Muscle layer of colon (tissue), 2 donors: ENCODE results near the gene SRSF1.
"Not testable (repeated sequence)": the region's sequence is repeated elsewhere in the genome, so short reads cannot be mapped to it uniquely, and the experiment has no call there.

Source experiments
- H3K27ac ChIP-seq: one replicate; pipeline ENCODE4 v1.7.0; 2013; ENCODE audit warnings: low read depth, mild to moderate bottlenecking, low read length, moderate library complexity
- H3K27me3 ChIP-seq, 2 donors: one replicate each; pipeline ENCODE4 v1.7.0; 2013; ENCODE audit warnings: low read length in 2 of 2, mild to moderate bottlenecking in 2 of 2; ENCODE audit not compliant: insufficient read depth in 2 of 2, control insufficient read depth in 1 of 2
- H3K36me3 ChIP-seq: one replicate; pipeline ENCODE4 v1.7.0; 2013; ENCODE audit warnings: mild to moderate bottlenecking, low read length; ENCODE audit not compliant: insufficient read depth
- H3K4me1 ChIP-seq: one replicate; pipeline ENCODE4 v1.7.0; 2013; ENCODE audit warnings: mild to moderate bottlenecking, low read length; ENCODE audit not compliant: insufficient read depth
- H3K4me3 ChIP-seq, 2 donors: one replicate each; pipeline ENCODE4 v1.7.0; 2013; ENCODE audit warnings: low read length in 2 of 2, low read depth in 1 of 2, mild to moderate bottlenecking in 1 of 2, moderate library complexity in 1 of 2
- H3K9ac ChIP-seq: one replicate; pipeline ENCODE4 v1.7.0; 2013; ENCODE audit warnings: low read length
- H3K9me3 ChIP-seq: one replicate; pipeline ENCODE4 v1.7.0; 2013; ENCODE audit warnings: mild to moderate bottlenecking, low read length
- donor health status: abdominal sarcoma.
- donor health status: Adenocarcinoma of cecum.

SRSF1 gene

DNA sequence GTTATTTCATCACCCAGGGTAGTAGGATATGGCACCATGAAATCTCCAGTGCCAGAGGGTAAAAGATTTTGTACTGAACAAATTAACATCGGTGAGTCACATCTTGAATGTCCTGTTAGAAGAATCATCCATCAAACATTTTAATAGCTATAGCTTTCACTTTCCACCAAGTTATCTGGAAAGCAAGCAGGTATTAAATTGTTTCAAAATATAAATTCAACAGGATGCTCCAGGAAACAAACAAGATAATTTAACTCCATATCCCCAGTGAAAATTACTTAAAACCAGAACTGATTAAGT lies 21.4 kb downstream of the SRSF1 start:
- no peaks in the 10 kb centered on the region for H3K27me3 ChIP-seq
- no peaks in the 10 kb centered on the region for H3K9me3 ChIP-seq
- peak overlapping the region in 1 of 2 donors; percentile 33 for H3K4me3 ChIP-seq
- H3K27ac ChIP-seq, result peak overlapping the region; percentile 75
- peaks cover 62% of the 10 kb centered on the region for H3K4me1 ChIP-seq
- peaks cover 4% of the 10 kb centered on the region for H3K36me3 ChIP-seq
- H3K9ac ChIP-seq, result peak overlapping the region; percentile 0

DNA sequence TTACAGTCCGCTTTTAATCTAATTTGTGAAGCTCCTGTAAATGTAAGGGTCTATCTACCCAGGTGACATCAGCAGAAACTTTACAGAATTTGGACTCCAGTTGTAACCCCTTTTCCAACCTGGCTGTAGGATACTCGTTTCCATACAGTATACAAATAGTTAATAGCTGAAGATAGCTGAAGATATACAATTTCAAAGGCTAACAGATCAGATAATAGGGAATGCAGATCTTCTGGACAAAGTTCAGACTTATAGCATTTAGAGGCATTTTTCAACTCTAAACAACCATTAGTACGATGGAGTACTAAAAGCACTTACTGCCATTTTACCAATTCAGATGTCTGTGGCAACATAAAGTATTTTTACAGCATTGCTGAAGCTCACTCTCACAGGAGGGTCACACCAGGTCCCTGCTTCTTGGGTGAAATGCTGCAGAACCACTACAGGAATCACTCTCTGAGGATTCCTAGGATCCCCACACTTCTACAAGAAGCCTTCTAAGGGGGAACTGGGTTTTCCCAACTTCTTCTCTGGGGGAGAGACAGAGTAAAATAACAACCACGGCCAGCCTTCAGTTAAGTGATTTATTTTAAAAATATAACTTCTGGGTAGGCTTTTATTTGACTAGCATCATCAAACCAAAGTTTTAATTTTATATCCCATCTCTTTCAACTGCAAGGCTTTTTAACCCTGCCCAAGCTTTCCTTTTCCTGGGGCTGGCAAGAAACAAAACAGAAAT lies 21.9 kb downstream of the SRSF1 start:
- Histone ChIP-seq H3K27me3 (no peaks in the 10 kb centered on the region), H3K27ac (peak overlapping the region; percentile 75), H3K4me3 (peak overlapping the region in 1 of 2 donors; percentile 33), H3K4me1 (peaks cover 67% of the 10 kb centered on the region), H3K36me3 (peaks cover 9% of the 10 kb centered on the region), H3K9me3 (no peaks in the 10 kb centered on the region), H3K9ac (peak overlapping the region; percentile 0)

DNA sequence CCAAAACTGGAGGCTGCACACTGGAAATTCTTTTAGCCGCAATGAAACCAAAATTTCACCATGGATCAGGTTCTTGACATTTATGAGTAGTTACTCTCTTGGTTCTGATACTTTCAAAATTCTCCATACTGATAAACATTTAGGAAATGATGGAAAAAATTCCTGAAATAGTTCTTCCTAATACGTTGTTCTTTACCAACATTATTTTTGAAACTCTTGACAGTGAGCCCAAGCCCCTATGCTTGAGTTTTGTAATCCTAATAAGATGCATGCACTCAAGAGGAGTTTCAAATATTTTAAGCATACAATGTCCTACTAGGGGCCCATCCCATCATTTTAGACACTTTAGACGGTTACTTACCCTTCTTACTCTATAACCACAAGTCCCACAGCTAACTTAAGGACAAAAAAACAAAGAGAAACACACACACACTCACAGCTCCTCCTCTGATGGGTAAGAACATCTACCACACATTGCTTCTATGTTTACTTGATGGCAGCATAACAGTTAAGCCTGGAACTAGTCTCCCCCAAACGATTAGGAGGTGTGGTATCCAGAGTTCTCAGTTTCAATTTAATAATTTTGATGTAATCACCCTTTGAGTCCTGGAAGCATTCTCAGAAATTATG lies 22.7 kb downstream of the SRSF1 start:
- no peaks in the 10 kb centered on the region for H3K9me3 ChIP-seq
- peak overlapping the region; percentile 0 for H3K9ac ChIP-seq
- peaks cover 70% of the 10 kb centered on the region for H3K4me1 ChIP-seq
- H3K27ac ChIP-seq, result peak overlapping the region; percentile 75
- no peaks in the 10 kb centered on the region for H3K27me3 ChIP-seq
- peak overlapping the region in 1 of 2 donors; percentile 33 for H3K4me3 ChIP-seq
- H3K36me3 ChIP-seq, result peaks cover 14% of the 10 kb centered on the region

DNA sequence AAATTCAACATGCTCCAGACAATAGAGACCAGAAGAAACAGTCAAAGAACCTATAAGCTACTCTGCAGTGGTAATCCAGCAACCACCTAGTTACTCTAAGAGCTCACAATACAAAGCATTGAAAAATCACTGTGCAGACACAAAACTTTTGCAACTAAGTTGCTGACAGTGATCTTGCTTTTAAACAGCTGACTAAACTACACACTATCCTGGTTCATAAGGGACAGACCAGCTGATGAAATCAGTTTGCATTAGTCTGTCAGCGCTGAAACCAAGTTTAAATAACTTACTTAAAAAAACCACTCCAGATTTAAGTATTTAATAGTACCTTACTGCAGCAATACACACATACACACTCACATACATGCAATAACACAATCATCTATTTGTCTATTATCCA lies 23.6 kb downstream of the SRSF1 start:
- no peak overlapping the region for H3K4me3 ChIP-seq
- H3K9ac ChIP-seq, result no peak overlapping the region
- H3K27ac ChIP-seq, result peak overlapping the region; percentile 75
- no peaks in the 10 kb centered on the region for H3K9me3 ChIP-seq
- peaks cover 68% of the 10 kb centered on the region for H3K4me1 ChIP-seq
- no peaks in the 10 kb centered on the region for H3K27me3 ChIP-seq
- peaks cover 23% of the 10 kb centered on the region for H3K36me3 ChIP-seq

DNA sequence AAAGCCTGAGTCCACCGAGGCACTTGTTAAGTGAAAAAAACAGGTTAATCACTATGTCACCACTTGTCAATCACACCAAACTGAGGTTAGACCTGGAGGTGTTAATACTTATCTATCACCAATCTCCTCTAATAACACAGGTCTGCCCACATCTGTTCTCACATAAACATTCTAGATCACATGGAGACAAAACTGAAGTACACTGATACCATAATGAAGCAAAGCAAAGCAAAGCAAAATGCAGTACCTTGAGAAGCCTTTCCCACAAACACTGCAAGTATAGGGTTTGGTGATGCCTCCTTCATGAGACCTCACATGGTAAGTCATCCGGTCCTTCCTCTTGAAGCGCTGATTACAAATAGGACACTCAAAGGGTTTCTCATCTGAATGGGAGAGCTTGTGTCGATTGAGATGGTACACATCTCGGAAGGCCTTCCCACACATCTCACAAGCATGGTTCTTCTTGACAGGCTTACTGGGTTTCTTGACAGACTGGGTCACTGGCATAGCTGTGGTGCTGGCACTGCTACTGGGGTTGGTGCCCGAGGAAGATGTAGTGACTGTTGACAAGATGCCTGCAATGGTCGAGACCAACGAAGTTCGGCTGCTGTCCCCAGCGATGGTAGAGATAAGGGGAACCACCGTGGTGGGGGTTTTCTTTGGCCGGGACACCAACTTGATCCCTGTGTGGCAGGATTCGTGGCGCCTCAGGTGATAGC lies 24.4 kb downstream of the SRSF1 start:
- H3K9me3 ChIP-seq, result no peaks in the 10 kb centered on the region
- no peaks in the 10 kb centered on the region for H3K27me3 ChIP-seq
- H3K4me3 ChIP-seq, result no peak overlapping the region
- H3K27ac ChIP-seq, result peak overlapping the region; percentile 59
- peaks cover 69% of the 10 kb centered on the region for H3K4me1 ChIP-seq
- H3K9ac ChIP-seq, result no peak overlapping the region
- peaks cover 31% of the 10 kb centered on the region for H3K36me3 ChIP-seq

DNA sequence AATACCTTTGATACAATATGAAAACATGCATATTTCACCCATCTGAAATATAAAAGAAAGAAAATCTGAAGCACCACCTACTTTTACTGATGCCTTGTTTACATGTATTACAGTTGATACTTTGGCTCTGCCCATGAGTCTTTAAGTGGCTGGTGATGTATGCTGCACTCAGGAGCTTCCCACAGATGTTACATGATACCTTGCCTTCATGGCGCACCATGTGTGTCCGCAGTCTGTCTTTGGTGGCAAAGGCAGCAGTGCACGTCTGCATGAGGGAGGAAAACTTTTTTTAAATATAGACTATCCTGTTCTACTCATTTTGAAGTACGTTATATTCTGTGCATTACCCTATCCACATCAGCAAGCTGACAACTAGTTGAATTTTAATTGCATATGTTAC lies 26.5 kb downstream of the SRSF1 start:
- H3K4me1 ChIP-seq, result peaks cover 67% of the 10 kb centered on the region

DNA sequence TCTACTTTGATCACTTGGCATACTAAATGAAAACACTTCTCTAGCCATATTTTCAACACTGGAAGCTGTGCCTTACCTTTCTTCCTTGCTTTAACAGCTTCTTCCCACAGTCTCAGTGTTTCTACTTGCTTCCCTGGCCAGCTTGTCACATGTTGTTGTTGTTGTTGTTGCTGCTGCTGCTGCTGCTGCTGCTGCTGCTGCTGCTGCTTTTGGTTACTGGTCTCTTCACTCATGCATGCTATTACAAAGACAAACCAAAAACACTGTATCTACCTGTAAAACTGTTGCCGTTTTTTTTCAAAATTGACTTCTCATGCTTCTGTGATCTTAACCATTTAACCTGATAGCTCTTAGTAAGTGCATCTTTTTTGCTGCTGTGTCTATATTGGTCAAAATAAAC lies 28.0 kb downstream of the SRSF1 start:
- H3K27ac ChIP-seq, result no peak overlapping the region
- peaks cover 66% of the 10 kb centered on the region for H3K4me1 ChIP-seq
- peaks cover 66% of the 10 kb centered on the region for H3K36me3 ChIP-seq
- H3K9ac ChIP-seq, result no peak overlapping the region
- no peaks in the 10 kb centered on the region for H3K27me3 ChIP-seq
- H3K4me3 ChIP-seq, result no peak overlapping the region
- no peaks in the 10 kb centered on the region for H3K9me3 ChIP-seq

More for the DNA sequence above, 26.5 kb downstream of the SRSF1 start:
- no peak overlapping the region for H3K4me3 ChIP-seq
- no peaks in the 10 kb centered on the region for H3K9me3 ChIP-seq
- H3K27me3 ChIP-seq, result no peaks in the 10 kb centered on the region
- H3K9ac ChIP-seq, result no peak overlapping the region
- no peak overlapping the region for H3K27ac ChIP-seq
- peaks cover 51% of the 10 kb centered on the region for H3K36me3 ChIP-seq

DNA sequence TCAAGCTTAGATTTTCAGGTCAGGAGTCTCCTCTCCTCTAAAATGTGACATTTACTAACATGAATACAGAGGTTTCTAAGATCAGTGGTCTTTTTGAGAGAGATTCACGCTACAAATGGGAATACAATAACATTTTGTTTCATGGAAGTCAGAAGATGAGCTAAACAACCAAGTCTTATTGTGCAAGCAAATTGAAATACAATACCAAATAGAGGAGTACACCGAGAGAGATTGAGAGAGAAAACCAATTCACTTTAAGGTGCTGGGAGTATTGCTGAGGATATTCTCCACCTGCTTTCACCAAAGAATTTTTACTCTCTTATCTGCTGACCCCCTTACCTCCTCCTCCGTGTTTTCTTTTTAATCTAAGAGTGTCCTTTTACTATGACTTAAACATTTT lies 30.5 kb downstream of the SRSF1 start:
- Histone ChIP-seq H3K27ac (no peak overlapping the region), H3K4me3 (no peak overlapping the region), H3K9ac (no peak overlapping the region), H3K4me1 (peaks cover 41% of the 10 kb centered on the region), H3K36me3 (peaks cover 80% of the 10 kb centered on the region), H3K9me3 (no peaks in the 10 kb centered on the region), H3K27me3 (no peaks in the 10 kb centered on the region)

DNA sequence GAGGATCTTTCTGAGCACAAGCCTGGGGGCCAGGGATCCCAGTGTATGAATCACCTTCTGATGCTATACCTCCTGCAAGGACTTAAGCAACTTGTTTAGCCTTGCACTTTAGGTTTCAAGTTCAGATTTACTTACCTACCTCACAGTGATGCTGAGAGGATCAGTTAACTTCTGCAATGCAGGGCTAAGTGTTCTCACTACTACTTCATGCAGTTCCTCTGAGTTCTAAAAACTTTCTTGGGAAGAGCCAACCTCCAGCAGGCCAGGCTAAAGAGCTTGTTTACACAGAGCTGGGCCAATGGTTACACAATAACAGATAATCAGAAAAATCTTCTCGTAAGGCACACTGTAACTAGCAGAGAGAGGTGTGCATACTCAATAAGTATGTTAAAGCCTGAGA lies 32.0 kb downstream of the SRSF1 start:
- no peak overlapping the region for H3K4me3 ChIP-seq
- H3K27me3 ChIP-seq, result no peaks in the 10 kb centered on the region
- H3K27ac ChIP-seq, result no peak overlapping the region
- H3K4me1 ChIP-seq, result peaks cover 27% of the 10 kb centered on the region
- no peaks in the 10 kb centered on the region for H3K9me3 ChIP-seq
- H3K9ac ChIP-seq, result no peak overlapping the region
- peaks cover 78% of the 10 kb centered on the region for H3K36me3 ChIP-seq

DNA sequence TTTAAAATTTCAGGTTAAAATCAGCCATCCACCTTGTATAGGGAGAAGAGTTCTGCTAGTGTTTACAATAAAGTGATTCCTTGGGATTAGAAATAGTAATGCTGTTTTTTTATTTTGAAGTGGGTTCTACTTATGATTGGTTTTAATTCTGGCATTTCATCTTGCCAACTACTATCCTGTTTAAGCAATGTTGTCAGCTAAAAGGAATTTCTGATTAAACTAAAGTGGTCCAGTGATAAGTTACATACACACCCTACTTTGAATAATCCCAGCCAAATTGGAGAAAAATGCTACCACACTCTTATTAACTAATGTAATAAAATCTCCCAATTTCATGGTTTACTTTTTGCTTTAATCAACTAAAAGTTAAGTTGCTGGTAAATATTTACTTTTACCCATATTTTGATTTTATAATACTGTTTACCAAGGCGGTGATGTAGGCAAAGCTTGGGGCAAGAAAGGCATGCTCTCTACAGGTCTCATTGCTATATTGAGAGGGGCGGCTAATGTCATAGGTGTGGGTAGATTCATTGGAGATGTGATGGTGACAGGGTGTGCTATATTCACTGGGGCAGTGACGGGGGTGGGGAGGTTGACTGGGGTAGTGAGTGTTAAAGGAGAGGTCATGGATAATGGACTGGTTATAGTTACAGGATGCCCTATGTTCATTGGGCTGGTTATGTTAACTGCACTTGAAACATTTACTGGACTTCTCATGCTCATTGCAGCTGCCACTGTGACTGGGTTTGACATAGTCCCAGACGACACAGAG lies 32.8 kb downstream of the SRSF1 start:
- not testable (repeated sequence) for H3K4me3 ChIP-seq, H3K27me3 ChIP-seq, H3K9ac ChIP-seq, H3K9me3 ChIP-seq, H3K27ac ChIP-seq
- H3K36me3 ChIP-seq, result peaks cover 72% of the 10 kb centered on the region
- H3K4me1 ChIP-seq, result peaks cover 24% of the 10 kb centered on the region

DNA sequence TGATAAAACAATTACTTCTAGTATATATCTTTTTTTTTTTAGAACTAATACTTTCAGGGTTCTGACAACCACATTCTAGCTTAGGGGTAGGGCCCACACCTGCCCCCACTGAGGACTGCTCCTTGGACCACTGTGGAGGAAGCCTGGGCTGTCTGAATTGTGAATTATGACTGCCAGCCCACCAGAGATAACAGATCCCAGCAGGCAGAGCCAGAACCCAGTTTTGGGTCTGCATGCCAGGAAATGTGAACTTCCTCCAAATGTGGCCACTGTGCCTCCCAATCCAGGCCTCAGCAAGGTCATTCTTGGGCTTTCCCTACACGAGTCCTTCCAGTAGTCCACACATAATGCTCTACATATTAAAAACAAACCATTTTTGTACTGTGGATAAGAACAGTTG lies 34.9 kb downstream of the SRSF1 start:
- H3K4me3 ChIP-seq, result no peak overlapping the region
- no peak overlapping the region for H3K27ac ChIP-seq
- H3K4me1 ChIP-seq, result peaks cover 20% of the 10 kb centered on the region
- no peak overlapping the region for H3K9ac ChIP-seq
- H3K36me3 ChIP-seq, result peaks cover 52% of the 10 kb centered on the region
- no peaks in the 10 kb centered on the region for H3K27me3 ChIP-seq
- no peaks in the 10 kb centered on the region for H3K9me3 ChIP-seq
